A172 (cell line): ENCODE results near the gene MESD. TPM values are rescaled to one million over a fixed set of nuclear protein-coding genes. Genes with fewer than 3 reads are reported as not detected.
A peak's percentile ranks its signal among the peaks of the same experiment; 100 is the strongest.

Source experiments
- DNase-seq: peaks from one replicate; pipeline ENCODE4 v3.0.0-alpha.2; 2015; ENCODE audit warnings: low spot score
- total RNA-seq: library from RNA; depleted of rRNA; stranded (reverse); fragments of >200 nt; shearing (Covaris generic); gene quantifications from 2 replicates; pipeline ENCODE4 v1.2.3, GENCODE V29; 2014

The MESD gene
- total RNA-seq, 1 experiment from 2014 or later = 20.2 TPM

DNA sequence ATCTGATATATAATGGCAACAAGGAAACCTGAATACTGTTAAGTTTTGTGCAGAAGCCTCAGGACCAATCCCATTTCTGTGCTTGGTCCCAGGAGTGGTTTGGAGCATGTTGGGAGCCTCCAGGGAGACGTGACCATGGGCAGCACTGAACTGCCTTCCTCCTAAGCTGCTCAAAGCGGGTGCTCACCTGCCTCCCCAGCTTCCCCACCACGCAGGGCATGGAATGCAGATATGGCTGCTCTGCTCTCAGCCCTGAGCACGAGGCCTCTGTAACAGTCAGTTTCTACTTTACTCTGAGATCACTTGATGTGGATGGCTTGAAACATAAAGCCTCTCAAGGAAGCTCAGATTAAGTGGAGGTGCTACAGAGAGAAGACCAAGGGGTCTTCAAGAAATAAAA is 49.3 kb downstream of the MESD start:
- no peak for DNase-seq

DNA sequence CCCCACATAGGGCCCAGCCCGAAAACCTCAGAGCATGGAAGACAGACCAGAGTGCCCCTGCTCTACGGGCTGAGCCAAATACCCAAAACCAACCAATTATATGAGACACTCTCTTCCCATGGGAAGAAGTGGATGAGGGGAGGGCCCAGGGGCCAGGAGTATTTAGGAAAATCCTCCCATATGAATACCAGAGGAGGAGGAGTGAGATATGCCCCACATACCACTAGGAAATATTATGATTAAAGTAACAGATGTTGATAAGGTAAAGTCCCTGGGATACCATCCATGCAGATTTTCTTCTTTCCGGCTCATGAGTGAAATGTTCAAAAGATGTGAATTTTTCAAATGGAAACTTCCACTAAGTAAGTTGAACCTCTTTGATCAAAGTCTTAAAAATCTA is 50.4 kb downstream of the MESD start:
- no peak for DNase-seq

- no peak for DNase-seq
These were observed 51.9 kb downstream of the MESD start for GRCh38 chr15:80937718-80938117.

DNA sequence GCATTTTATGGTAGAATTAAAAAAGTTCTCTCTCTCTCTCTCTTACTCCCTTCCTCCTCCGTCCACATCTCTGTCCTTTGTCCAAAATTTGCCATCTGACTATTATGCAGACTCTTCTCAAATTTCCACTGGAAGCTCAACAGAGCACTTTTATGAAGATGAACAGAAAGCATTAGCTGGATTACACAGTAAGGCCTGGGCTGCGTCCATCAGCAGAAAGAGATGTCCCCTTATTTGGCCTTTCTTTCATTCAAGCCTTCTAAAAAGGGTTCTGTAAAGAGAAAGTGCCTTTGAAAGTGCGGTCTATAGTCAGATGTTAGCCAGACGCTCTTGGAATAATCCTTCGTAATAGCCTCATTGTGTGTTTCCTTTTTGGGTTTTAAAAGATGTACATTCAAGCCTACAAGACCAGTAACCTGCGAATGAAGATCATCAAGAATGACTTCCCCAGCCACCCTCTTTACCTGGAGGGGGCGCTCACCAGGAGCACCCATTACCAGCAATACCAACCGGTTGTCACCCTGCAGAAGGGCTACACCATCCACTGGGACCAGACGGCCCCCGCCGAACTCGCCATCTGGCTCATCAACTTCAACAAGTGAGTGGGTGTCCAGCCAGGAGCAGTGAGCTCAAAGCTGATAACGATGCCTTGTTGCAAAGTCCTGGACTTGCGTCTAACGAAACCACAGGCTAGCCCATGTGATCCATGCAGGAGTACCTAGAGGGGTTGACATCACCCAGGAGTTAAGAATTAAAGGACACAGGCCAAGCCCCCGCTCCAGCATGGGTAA is 53.1 kb downstream of the MESD start:
- DNase-seq = no peak

DNA sequence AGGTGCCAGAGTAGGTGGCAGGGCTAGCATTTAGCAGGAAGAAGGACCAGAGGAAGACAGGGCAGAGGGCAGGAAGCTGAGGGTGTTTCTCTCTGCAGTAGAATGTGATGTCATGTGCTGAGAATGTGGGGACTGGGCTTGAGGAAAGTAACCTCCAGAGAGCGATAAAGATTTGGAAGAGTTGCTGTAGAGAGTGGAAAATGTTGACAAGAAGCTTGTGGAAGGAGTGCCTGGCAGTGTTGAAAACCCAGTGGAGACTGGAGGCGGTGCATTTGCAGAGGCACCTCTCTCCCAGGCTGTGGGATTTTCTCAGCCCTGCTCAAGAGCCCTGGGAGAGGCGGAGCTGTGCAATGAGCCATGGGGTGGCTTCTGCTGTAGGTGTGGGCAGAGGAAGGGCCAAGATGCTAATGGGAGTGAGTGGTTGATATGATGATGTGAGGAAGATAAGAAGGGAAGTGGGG is 54.8 kb downstream of the MESD start:
- peak; percentile 85 for DNase-seq

- DNase-seq = no peak
These were observed 56.6 kb downstream of the MESD start for GRCh38 chr15:80932989-80933388.

GRCh38 chr15:80932513-80932815 is 57.2 kb downstream of the MESD start:
- no peak for DNase-seq

- DNase-seq = no peak
These were observed 57.7 kb downstream of the MESD start for GRCh38 chr15:80931721-80932512.

GRCh38 chr15:80931191-80931590 is 58.4 kb downstream of the MESD start:
- no peak for DNase-seq

DNA sequence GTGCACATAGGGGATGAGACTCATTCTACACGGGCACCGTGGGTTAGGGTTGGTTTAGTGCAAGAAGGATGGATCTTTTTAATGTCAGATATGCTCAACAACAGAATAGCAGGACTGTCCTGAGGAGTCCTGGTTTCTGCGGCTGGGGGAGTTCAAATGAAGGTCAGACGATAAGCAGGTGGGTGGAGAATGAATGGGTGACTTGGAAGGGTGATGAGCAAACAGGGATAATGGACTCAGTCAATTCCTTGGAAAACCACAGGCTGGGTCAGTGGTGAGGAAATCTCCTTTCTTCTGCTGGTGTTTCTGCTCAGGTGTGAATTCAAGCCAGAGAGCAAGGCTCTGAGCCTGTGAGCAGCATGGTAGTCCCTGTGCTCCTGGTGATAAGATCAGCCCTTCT is 59.9 kb downstream of the MESD start:
- DNase-seq = peak; percentile 75

- DNase-seq = peak; percentile 94
These were observed 60.4 kb downstream of the MESD start for GRCh38 chr15:80929225-80929624.

DNA sequence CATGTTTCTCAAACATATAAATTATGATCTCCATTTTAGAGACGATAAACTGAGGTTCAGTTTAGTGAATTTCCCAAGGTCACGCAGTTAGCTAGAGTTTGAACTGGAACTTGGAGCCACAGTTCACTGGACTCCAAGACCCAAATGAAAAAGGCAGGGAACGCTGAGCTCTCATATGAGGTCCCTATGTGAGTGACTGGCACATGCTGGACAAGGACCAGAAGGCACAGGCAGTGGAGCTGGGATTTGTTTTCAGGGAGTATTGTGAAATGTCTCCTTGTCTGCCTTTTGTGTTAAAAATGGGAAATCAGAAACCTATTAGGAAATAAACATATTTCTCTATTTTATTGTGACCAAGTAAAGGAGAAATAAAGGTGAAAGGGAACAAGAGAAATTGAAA is 63.5 kb downstream of the MESD start:
- DNase-seq = no peak

DNA sequence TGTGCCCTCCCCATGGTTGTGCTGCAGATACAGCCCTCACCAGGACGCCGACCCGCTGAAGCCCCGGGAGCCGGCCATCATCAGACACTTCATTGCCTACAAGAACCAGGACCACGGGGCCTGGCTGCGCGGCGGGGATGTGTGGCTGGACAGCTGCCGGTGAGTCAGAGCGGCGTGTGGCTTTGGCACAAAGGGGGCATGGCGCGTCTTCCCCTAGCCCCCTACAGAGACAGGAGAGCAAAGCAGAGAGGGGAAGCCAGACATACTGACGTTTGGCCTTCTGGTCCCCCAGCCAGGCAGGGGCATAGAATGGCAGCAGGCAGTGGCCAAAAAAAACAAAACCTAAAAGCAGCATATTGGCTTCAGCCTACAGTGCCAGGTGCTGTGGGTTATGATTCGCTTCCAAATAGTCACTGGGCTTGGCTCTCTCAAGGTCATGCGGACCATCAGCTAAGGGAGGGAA is 64.0 kb downstream of the MESD start:
- peak; percentile 75 for DNase-seq

- DNase-seq = no peak
These were observed 65.3 kb downstream of the MESD start for GRCh38 chr15:80924278-80924677.

GRCh38 chr15:80923668-80924067 is 66.0 kb downstream of the MESD start:
- no peak for DNase-seq

DNA sequence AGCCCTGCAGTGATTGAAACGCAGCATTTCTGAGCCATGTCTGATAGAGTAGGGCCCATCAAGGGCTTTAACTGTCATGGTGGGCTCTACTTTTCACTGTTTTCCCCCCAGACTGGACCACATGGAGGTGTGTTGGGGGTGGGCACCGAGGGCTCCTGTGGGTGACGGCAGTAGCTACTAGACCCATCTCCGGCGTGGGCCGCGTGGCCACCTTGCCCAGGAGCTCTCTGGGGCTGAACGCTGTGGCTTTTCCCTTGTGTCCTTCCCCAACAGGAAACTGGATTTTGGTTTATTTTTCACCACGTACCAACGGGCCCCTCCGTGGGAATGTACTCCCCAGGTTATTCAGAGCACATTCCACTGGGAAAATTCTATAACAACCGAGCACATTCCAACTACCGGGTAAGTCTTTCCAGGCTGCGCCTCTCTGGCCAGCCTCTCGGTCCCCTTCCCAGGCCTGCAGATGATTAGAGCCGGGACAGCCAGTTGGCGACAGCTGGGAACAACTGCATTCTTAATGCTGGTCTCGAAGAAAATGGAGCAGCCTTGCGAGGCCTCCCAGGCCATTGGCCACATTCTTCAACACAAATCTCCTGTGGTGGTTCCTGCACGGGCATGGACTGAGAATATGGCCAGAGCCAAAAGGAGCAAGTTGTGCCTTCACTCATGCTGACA is 67.7 kb downstream of the MESD start:
- no peak for DNase-seq

- no peak for DNase-seq
These were observed 69.3 kb downstream of the MESD start for GRCh38 chr15:80920271-80920699.

- no peak for DNase-seq
These were observed 71.3 kb downstream of the MESD start for GRCh38 chr15:80918196-80918783.

GRCh38 chr15:80916056-80916455 is 73.6 kb downstream of the MESD start:
- no peak for DNase-seq

DNA sequence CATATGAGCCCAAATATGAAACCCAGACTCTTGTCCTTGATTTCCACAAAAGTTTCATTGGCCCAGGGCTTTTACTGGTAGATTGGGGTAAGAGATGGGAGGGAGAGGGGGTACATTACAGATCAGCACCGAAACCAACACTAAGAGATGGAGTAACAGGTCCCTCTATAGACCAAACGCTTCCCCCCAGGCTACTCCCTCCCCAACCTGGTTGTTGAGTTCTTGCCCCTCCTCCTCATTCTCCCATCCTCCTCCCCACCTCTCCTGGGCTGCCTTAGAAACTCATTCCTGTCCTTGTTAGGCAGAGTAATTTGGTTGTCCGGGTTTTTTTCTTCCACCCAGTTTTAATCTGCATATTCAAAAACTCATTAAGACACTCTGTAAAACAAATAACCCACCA is 74.1 kb downstream of the MESD start:
- DNase-seq = no peak

DNA sequence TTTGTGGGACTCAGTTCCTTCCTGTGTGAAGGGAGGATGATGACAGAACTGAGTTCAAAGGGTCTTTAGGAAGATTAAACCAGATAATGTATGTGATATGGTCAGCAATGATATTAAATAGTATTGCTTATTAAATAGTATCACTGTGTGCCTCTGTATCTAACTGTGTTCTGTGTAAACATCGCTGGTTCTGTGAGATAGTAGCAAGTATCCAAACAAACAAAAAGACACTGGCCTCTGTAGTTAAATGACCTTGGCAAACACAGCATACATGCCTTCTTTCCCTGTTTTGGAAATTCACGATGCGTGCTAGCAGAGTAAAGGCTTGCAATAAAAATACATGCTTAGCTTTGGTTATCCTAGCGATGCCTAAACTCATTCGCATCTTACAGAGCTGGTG is 76.1 kb downstream of the MESD start:
- DNase-seq = no peak

DNA sequence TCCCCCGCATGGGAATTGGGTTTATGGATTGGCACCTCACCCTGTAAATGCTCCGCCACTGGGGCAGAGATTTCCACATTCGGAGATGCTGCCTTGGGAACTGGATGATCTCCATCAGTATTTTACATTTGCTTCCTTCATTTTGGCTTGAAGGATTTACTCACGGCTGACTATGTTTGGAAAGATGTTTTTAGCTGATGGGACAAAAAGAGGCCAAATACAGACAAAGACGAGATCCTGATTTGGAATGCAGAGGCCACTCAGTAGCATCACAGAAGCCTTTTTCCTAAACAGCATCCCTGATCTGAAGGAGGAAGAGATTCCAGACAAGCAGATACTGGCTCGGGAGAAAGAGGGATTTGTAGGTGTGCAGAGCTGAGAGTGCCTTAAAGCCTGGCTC is 76.9 kb downstream of the MESD start:
- no peak for DNase-seq
